ENCODE data around the gene NAT10. TPM values are rescaled to one million over a fixed set of nuclear protein-coding genes. Genes with fewer than 3 reads are reported as not detected.
A peak's percentile ranks its signal among the peaks of the same experiment; 100 is the strongest.

The NAT10 gene
- total RNA-seq, 1 experiment from 2014 or later, result 75.5 TPM

GRCh38 chr11:34194576-34195335, 89.3 kb downstream of the NAT10 start:
- peaks cover 29% of the 10 kb centered on the region for H3K4me1 Mint-ChIP-seq
- H3K4me3 Mint-ChIP-seq, result no peak overlapping the region
- no peak for TF ChIP-seq ZNF416 (CRISPR knock-in tag; IDR thresholded peaks at IDR 0.05)
- no peak for TF ChIP-seq E2F4 (CRISPR knock-in tag; IDR thresholded peaks at IDR 0.05; ENCODE audit: borderline replicate concordance, low read depth)
- no peak for TF ChIP-seq ERG (CRISPR knock-in tag; IDR thresholded peaks at IDR 0.05)
- no peak for TF ChIP-seq ZNF263 (CRISPR knock-in tag; IDR thresholded peaks at IDR 0.05; ENCODE audit: low read depth)
- TF ChIP-seq SMAD4 (CRISPR knock-in tag; IDR thresholded peaks at IDR 0.05), result no peak
- no peak for TF ChIP-seq PREB (CRISPR knock-in tag; IDR thresholded peaks at IDR 0.05; ENCODE audit: borderline replicate concordance)
- no peak for TF ChIP-seq FOXK1 (CRISPR knock-in tag; IDR thresholded peaks at IDR 0.05)
- no peak for TF ChIP-seq NR3C1 (CRISPR knock-in tag; conservative IDR thresholded peaks at IDR 0.05; ENCODE audit: low read depth)
- TF ChIP-seq ZBTB21 (CRISPR knock-in tag; IDR thresholded peaks at IDR 0.05; ENCODE audit: borderline replicate concordance), result no peak
- TF ChIP-seq MXD4 (CRISPR knock-in tag; IDR thresholded peaks at IDR 0.05; ENCODE audit: borderline replicate concordance), result no peak
- TF ChIP-seq USF1 (CRISPR knock-in tag; IDR thresholded peaks at IDR 0.05), result no peak
- TF ChIP-seq NFATC4 (CRISPR knock-in tag; IDR thresholded peaks at IDR 0.05), result no peak
- TF ChIP-seq HMGXB4 (CRISPR knock-in tag; IDR thresholded peaks at IDR 0.05), result no peak
- TF ChIP-seq ZNF138 (CRISPR knock-in tag; conservative IDR thresholded peaks at IDR 0.05), result no peak
- TF ChIP-seq FOXP1 (CRISPR knock-in tag; IDR thresholded peaks at IDR 0.05; ENCODE audit: borderline replicate concordance), result no peak
- no peak for TF ChIP-seq CREB1 (CRISPR knock-in tag; IDR thresholded peaks at IDR 0.05)
- no peak for TF ChIP-seq USF2 (CRISPR knock-in tag; IDR thresholded peaks at IDR 0.05)
- ATAC-seq (peak; percentile 71), DNase-seq (ENCODE audit: low spot score) (peak; percentile 33)
- no peaks in the 10 kb centered on the region for H3K27me3 Mint-ChIP-seq (ENCODE audit: low read depth)
- H3K27ac Mint-ChIP-seq, result peak overlapping the region; percentile 6; the same call in 1 of the 2 replicates
- ChIA-PET CTCF (interaction anchor here (0.5 to 4.9 kb wide), 14 partner anchors 9 to 1269 kb away, joined by 3 to 46 read pairs (median 4); partner anchors contain the start of gene ABTB2), POLR2A (interaction anchor here (0.8 to 1.7 kb wide), 2 partner anchors 33 to 163 kb away, joined by 3 to 4 read pairs; partner anchors contain the start of gene ABTB2)
- H3K9me3 Mint-ChIP-seq, result no peaks in the 10 kb centered on the region
- H3K36me3 Mint-ChIP-seq, result 0 out of 2 replicates have a peak, but pooled peaks cover 3% of the 10 kb centered on the region

Other genes with a start within 250 kb of the NAT10 start
- gene LMO2, start 213.6 kb upstream of the NAT10 start, total RNA-seq (2021), result 1.0 to 3.4 TPM (median 1.4 TPM) in 3 replicates
- gene CAPRIN1, start 53.9 kb upstream of the NAT10 start, total RNA-seq (2021), result 282 to 288 TPM (median 288 TPM) in 3 replicates

Data from WTC11 (cell line).